ENCODE results near the gene IFITM5. TPM values are rescaled to one million over a fixed set of nuclear protein-coding genes. Genes with fewer than 3 reads are reported as not detected.

Gene IFITM5
- total RNA-seq, 1 experiment from 2014 or later, result not detected

GRCh38 chr11:293852-294661 lies 5.3 kb downstream of the IFITM5 start:
- Histone ChIP-seq H3K27me3 (ENCODE audit: insufficient read depth, low read length) (no peaks in the 10 kb centered on the region), H4K8ac (replicated peaks; ENCODE audit: insufficient read length, low read depth, low read length) (no peak overlapping the region), H3K79me1 (ENCODE audit: insufficient read depth, low read depth, low read length, poor library complexity, severe bottlenecking) (no peaks in the 10 kb centered on the region), H3K4me1 (ENCODE audit: insufficient read depth, low read length) (no peaks in the 10 kb centered on the region), H3K18ac (ENCODE audit: insufficient read length, low read depth, low read length) (no peak overlapping the region), H2BK20ac (ENCODE audit: low read depth, low read length, poor library complexity, severe bottlenecking) (no peak overlapping the region), H2BK12ac (ENCODE audit: insufficient read length, low read depth, low read length) (no peak overlapping the region), H2BK120ac (ENCODE audit: low read depth, low read length, poor library complexity, severe bottlenecking) (no peak overlapping the region), H3K23ac (ENCODE audit: insufficient read length, low read depth, low read length) (no peak overlapping the region), H3K23me2 (ENCODE audit: insufficient read length, low read depth, low read length, poor library complexity, severe bottlenecking) (peaks cover 5% of the 10 kb centered on the region), H2AK5ac (ENCODE audit: insufficient read length, low read length) (no peak overlapping the region), H2BK5ac (ENCODE audit: insufficient read length, low read length) (no peak overlapping the region), H3K4me2 (ENCODE audit: insufficient read depth, insufficient read length, low read length) (no peak overlapping the region), H3K9ac (ENCODE audit: extremely low read depth, insufficient read length, low read length) (no peak overlapping the region), H4K91ac (ENCODE audit: insufficient read length, low read depth, low read length) (no peak overlapping the region), H3K56ac (ENCODE audit: insufficient read length, low read depth, low read length) (no peak overlapping the region), H3K9me3 (ENCODE audit: control insufficient read depth, low read depth, low read length) (no peaks in the 10 kb centered on the region), H2AFZ (ENCODE audit: low read length) (no peak overlapping the region), H4K20me1 (ENCODE audit: control insufficient read depth, insufficient read depth, insufficient read length) (no peaks in the 10 kb centered on the region), H2BK15ac (ENCODE audit: low read depth, low read length) (no peak overlapping the region), H4K5ac (ENCODE audit: insufficient read length, low read depth, low read length) (no peak overlapping the region), H3K27ac (ENCODE audit: insufficient read length, low read depth, low read length) (no peak overlapping the region), H3K14ac (ENCODE audit: insufficient read depth, low read length) (no peak overlapping the region), H3K4ac (ENCODE audit: low read depth, low read length) (no peak overlapping the region), H3T11ph (ENCODE audit: low read length) (no peak overlapping the region), H3K79me2 (ENCODE audit: insufficient read depth, low read length) (no peaks in the 10 kb centered on the region)
- WGBS (ENCODE audit: extremely low coverage, insufficient read length, low lambda C conversion rate), result no CpG with 5 or more reads among the region's 27 CpGs
- peaks cover 21 to 30% of the 10 kb centered on the region in 2 experiments for H3K4me1 Mint-ChIP-seq
- H3K36me3 Mint-ChIP-seq (ENCODE audit: insufficient read depth in 1 of 3, low read depth in 3 of 3), result peaks cover 19 to 40% (median 23%) of the 10 kb centered on the region in 3 experiments
- no peaks in the 10 kb centered on the region for H3K9me3 Mint-ChIP-seq
- H3K4me3 Mint-ChIP-seq, result no peak overlapping the region
- TF ChIP-seq CTCF (conservative IDR thresholded peaks at IDR 0.05), result no peak
- H3K27me3 Mint-ChIP-seq (ENCODE audit: low read depth), result no peaks in the 10 kb centered on the region
- no peak overlapping the region for H3K27ac Mint-ChIP-seq
- no peak for DNase-seq
